Muscle layer of colon (tissue), 2 donors: ENCODE data around the gene SWI5.

Experiments
- H3K27ac ChIP-seq: one replicate; pipeline ENCODE4 v1.7.0; 2013; ENCODE audit warnings: low read depth, mild to moderate bottlenecking, low read length, moderate library complexity
- H3K27me3 ChIP-seq, 2 donors: one replicate each; pipeline ENCODE4 v1.7.0; 2013; ENCODE audit warnings: low read length in 2 of 2, mild to moderate bottlenecking in 2 of 2; ENCODE audit not compliant: insufficient read depth in 2 of 2, control insufficient read depth in 1 of 2
- H3K36me3 ChIP-seq: one replicate; pipeline ENCODE4 v1.7.0; 2013; ENCODE audit warnings: mild to moderate bottlenecking, low read length; ENCODE audit not compliant: insufficient read depth
- H3K4me1 ChIP-seq: one replicate; pipeline ENCODE4 v1.7.0; 2013; ENCODE audit warnings: mild to moderate bottlenecking, low read length; ENCODE audit not compliant: insufficient read depth
- H3K4me3 ChIP-seq, 2 donors: one replicate each; pipeline ENCODE4 v1.7.0; 2013; ENCODE audit warnings: low read length in 2 of 2, low read depth in 1 of 2, mild to moderate bottlenecking in 1 of 2, moderate library complexity in 1 of 2
- H3K9ac ChIP-seq: one replicate; pipeline ENCODE4 v1.7.0; 2013; ENCODE audit warnings: low read length
- H3K9me3 ChIP-seq: one replicate; pipeline ENCODE4 v1.7.0; 2013; ENCODE audit warnings: mild to moderate bottlenecking, low read length
- donor health status: abdominal sarcoma.
- donor health status: Adenocarcinoma of cecum.

The SWI5 gene

GRCh38 chr9:128288273-128289004, 12.4 kb downstream of the SWI5 start:
- Histone ChIP-seq H3K27ac (no peak overlapping the region), H3K4me1 (no peaks in the 10 kb centered on the region), H3K27me3 (no peaks in the 10 kb centered on the region), H3K9ac (no peak overlapping the region), H3K9me3 (no peaks in the 10 kb centered on the region), H3K4me3 (no peak overlapping the region), H3K36me3 (peaks cover 21% of the 10 kb centered on the region)

- Histone ChIP-seq H3K4me3 (no peak overlapping the region), H3K36me3 (peaks cover 10% of the 10 kb centered on the region), H3K27me3 (no peaks in the 10 kb centered on the region), H3K27ac (no peak overlapping the region), H3K9ac (no peak overlapping the region), H3K4me1 (peaks cover 6% of the 10 kb centered on the region), H3K9me3 (no peaks in the 10 kb centered on the region)
These were observed 15.9 kb downstream of the SWI5 start for GRCh38 chr9:128292009-128292408.

- H3K4me1 ChIP-seq: peaks cover 6% of the 10 kb centered on the region
- H3K9ac ChIP-seq: no peak overlapping the region
- no peaks in the 10 kb centered on the region for H3K9me3 ChIP-seq
- H3K27me3 ChIP-seq: no peaks in the 10 kb centered on the region
- no peak overlapping the region for H3K4me3 ChIP-seq
- H3K27ac ChIP-seq: no peak overlapping the region
- H3K36me3 ChIP-seq: peaks cover 10% of the 10 kb centered on the region
These were observed 17.0 kb downstream of the SWI5 start for GRCh38 chr9:128293091-128293490.

- Histone ChIP-seq H3K36me3 (peaks cover under 1% of the 10 kb centered on the region), H3K4me1 (peaks cover 6% of the 10 kb centered on the region), H3K9me3 (no peaks in the 10 kb centered on the region), H3K4me3 (no peak overlapping the region), H3K27me3 (no peaks in the 10 kb centered on the region), H3K27ac (no peak overlapping the region), H3K9ac (no peak overlapping the region)
These were observed 18.1 kb downstream of the SWI5 start for GRCh38 chr9:128294142-128294541.

- no peak overlapping the region for H3K27ac ChIP-seq
- H3K9me3 ChIP-seq: no peaks in the 10 kb centered on the region
- H3K4me3 ChIP-seq: no peak overlapping the region
- H3K36me3 ChIP-seq: no peaks in the 10 kb centered on the region
- H3K9ac ChIP-seq: no peak overlapping the region
- H3K27me3 ChIP-seq: no peaks in the 10 kb centered on the region
- H3K4me1 ChIP-seq: peaks cover 6% of the 10 kb centered on the region
These were observed 20.5 kb downstream of the SWI5 start for GRCh38 chr9:128296340-128297220.

GRCh38 chr9:128297221-128297773, 21.2 kb downstream of the SWI5 start:
- no peak overlapping the region for H3K27ac ChIP-seq
- H3K4me3 ChIP-seq: no peak overlapping the region
- peaks cover 6% of the 10 kb centered on the region for H3K4me1 ChIP-seq
- no peak overlapping the region for H3K9ac ChIP-seq
- no peaks in the 10 kb centered on the region for H3K27me3 ChIP-seq
- no peaks in the 10 kb centered on the region for H3K36me3 ChIP-seq
- no peaks in the 10 kb centered on the region for H3K9me3 ChIP-seq

GRCh38 chr9:128298535-128299482, 22.7 kb downstream of the SWI5 start:
- Histone ChIP-seq H3K27me3 (no peaks in the 10 kb centered on the region), H3K9ac (no peak overlapping the region), H3K4me1 (peaks cover 6% of the 10 kb centered on the region), H3K4me3 (no peak overlapping the region), H3K36me3 (no peaks in the 10 kb centered on the region), H3K27ac (no peak overlapping the region), H3K9me3 (no peaks in the 10 kb centered on the region)

- H3K27me3 ChIP-seq: no peaks in the 10 kb centered on the region
- no peak overlapping the region for H3K9ac ChIP-seq
- H3K4me1 ChIP-seq: no peaks in the 10 kb centered on the region
- H3K36me3 ChIP-seq: peaks cover 2% of the 10 kb centered on the region
- no peak overlapping the region for H3K4me3 ChIP-seq
- H3K27ac ChIP-seq: no peak overlapping the region
- no peaks in the 10 kb centered on the region for H3K9me3 ChIP-seq
These were observed 28.3 kb downstream of the SWI5 start for GRCh38 chr9:128304136-128304970.

GRCh38 chr9:128304971-128305288, 28.9 kb downstream of the SWI5 start:
- no peak overlapping the region for H3K9ac ChIP-seq
- H3K27me3 ChIP-seq: no peaks in the 10 kb centered on the region
- no peak overlapping the region for H3K4me3 ChIP-seq
- no peaks in the 10 kb centered on the region for H3K9me3 ChIP-seq
- H3K4me1 ChIP-seq: no peaks in the 10 kb centered on the region
- peaks cover 7% of the 10 kb centered on the region for H3K36me3 ChIP-seq
- no peak overlapping the region for H3K27ac ChIP-seq

GRCh38 chr9:128309551-128309950, 33.5 kb downstream of the SWI5 start:
- H3K36me3 ChIP-seq: peaks cover 31% of the 10 kb centered on the region
- H3K27me3 ChIP-seq: no peaks in the 10 kb centered on the region
- H3K4me3 ChIP-seq: no peak overlapping the region
- H3K4me1 ChIP-seq: no peaks in the 10 kb centered on the region
- H3K9me3 ChIP-seq: no peaks in the 10 kb centered on the region
- H3K9ac ChIP-seq: no peak overlapping the region
- no peak overlapping the region for H3K27ac ChIP-seq
